Tibial nerve (tissue), 4 donors: Measurements from ENCODE around the gene ASIC2. TPM values are rescaled to one million over a fixed set of nuclear protein-coding genes. Genes with fewer than 3 reads are reported as not detected.

Experiments used
- DNase-seq, 2 donors: peaks; one replicate each; pipeline ENCODE4 v3.0.0-alpha.2; 2019; ENCODE audit warnings: low spot score in 2 of 2
- H3K27ac ChIP-seq, 4 donors: fragments of 200-600 bp; sonication (generic) in 3 of 4; one replicate each; pipeline ENCODE4 v1.5.1; 2017 to 2019; ENCODE audit warnings: mild to moderate bottlenecking in 1 of 4
- H3K27me3 ChIP-seq, 2 donors: fragments of 200-600 bp; sonication (generic) in 1 of 2; one replicate each; pipeline versions ENCODE4 v1.5.1 to v1.6.0; 2017 to 2019
- H3K36me3 ChIP-seq, 3 donors: fragments of 200-600 bp; sonication (generic); one replicate each; pipeline ENCODE4 v1.5.1; 2018 to 2019
- H3K4me1 ChIP-seq, 4 donors: fragments of 200-600 bp; sonication (generic) in 3 of 4; one replicate each; pipeline ENCODE4 v1.5.1; 2017 to 2019
- H3K4me3 ChIP-seq, 4 donors: fragments of 200-600 bp; sonication (generic) in 3 of 4; one replicate each; pipeline ENCODE4 v1.5.1; 2017 to 2019; ENCODE audit warnings: mild to moderate bottlenecking in 1 of 4, moderate library complexity in 1 of 4
- H3K9me3 ChIP-seq, 4 donors: fragments of 200-600 bp; sonication (generic) in 3 of 4; one replicate each; pipeline ENCODE4 v1.5.1; 2017 to 2019
- CTCF ChIP-seq, 5 experiments: fragments of 200-600 bp in 3 of 5; fragments of 450-650 bp in 2 of 5; sonication (generic) in 3 of 5; IDR thresholded peaks; one replicate each; pipeline ENCODE4 v1.5.1; 2016 to 2019; ENCODE audit warnings: antibody characterized with exemption in 5 of 5, mild to moderate bottlenecking in 3 of 5, moderate library complexity in 2 of 5
- EP300 ChIP-seq, 2 donors: sonication (generic); formaldehyde crosslinking; IDR thresholded peaks; one replicate each; pipeline ENCODE4 v1.6.1; 2017; ENCODE audit warnings: antibody characterized with exemption in 2 of 2, mild to moderate bottlenecking in 1 of 2
- POLR2A ChIP-seq, 2 donors: fragments of 450-650 bp; IDR thresholded peaks; one replicate each; pipeline ENCODE4 v1.6.1; 2017; ENCODE audit warnings: antibody characterized with exemption in 2 of 2, mild to moderate bottlenecking in 2 of 2, moderate library complexity in 2 of 2
- WGBS, 2 donors: methylation state at CpG; one replicate each; pipeline ENCODE4 v1.1.5; 2018; 5-methylcytosine and 5-hydroxymethylcytosine counted together
- total RNA-seq, 4 donors: library from RNA; depleted of rRNA; stranded (reverse); fragments of >200 nt; gene quantifications; one replicate each; pipeline ENCODE4 v1.1.0, GENCODE V29; 2016

ASIC2 gene
- total RNA-seq, 4 donors from 2014 or later = 0.21 to 1.5 (median 0.50) TPM

GRCh38 chr17:33266116-33266515 lies 27.0 kb downstream of the ASIC2 start:
- Histone ChIP-seq H3K36me3 (no peaks in the 10 kb centered on the region), H3K27me3 (no peaks in the 10 kb centered on the region), H3K9me3 (no peaks in the 10 kb centered on the region), H3K4me3 (no peak overlapping the region), H3K4me1 (no peaks in the 10 kb centered on the region), H3K27ac (no peak overlapping the region)
- DNase-seq = no peak
- TF ChIP-seq POLR2A (IDR thresholded peaks at IDR 0.05) = no peak
- no peak for TF ChIP-seq CTCF (IDR thresholded peaks at IDR 0.05)
- no peak for TF ChIP-seq EP300 (IDR thresholded peaks at IDR 0.05)
- 15 to 18% methylated on average over 1 of the region's 1 CpG for WGBS, 2 donors

- DNase-seq = no peak
- Histone ChIP-seq H3K9me3 (no peaks in the 10 kb centered on the region), H3K4me3 (no peak overlapping the region), H3K36me3 (no peaks in the 10 kb centered on the region), H3K27me3 (no peaks in the 10 kb centered on the region), H3K4me1 (no peaks in the 10 kb centered on the region), H3K27ac (no peak overlapping the region)
- 76 to 92% methylated on average over 3 to 4 of the region's 4 CpGs for WGBS, 2 donors
- no peak for TF ChIP-seq CTCF (IDR thresholded peaks at IDR 0.05)
These were observed 29.7 kb downstream of the ASIC2 start for GRCh38 chr17:33263396-33263795.

- Histone ChIP-seq H3K4me3 (no peak overlapping the region), H3K27me3 (no peaks in the 10 kb centered on the region), H3K36me3 (no peaks in the 10 kb centered on the region), H3K27ac (no peak overlapping the region), H3K4me1 (no peaks in the 10 kb centered on the region), H3K9me3 (no peaks in the 10 kb centered on the region)
- 44 to 56% methylated on average over 6 of the region's 6 CpGs for WGBS, 2 donors
- TF ChIP-seq CTCF (IDR thresholded peaks at IDR 0.05) (no peak), EP300 (IDR thresholded peaks at IDR 0.05) (no peak), POLR2A (IDR thresholded peaks at IDR 0.05) (no peak)
- no peak for DNase-seq
These were observed 30.6 kb downstream of the ASIC2 start for GRCh38 chr17:33262266-33263123.

- Histone ChIP-seq H3K9me3 (no peaks in the 10 kb centered on the region), H3K4me3 (no peak overlapping the region), H3K36me3 (no peaks in the 10 kb centered on the region), H3K4me1 (no peaks in the 10 kb centered on the region), H3K27me3 (no peaks in the 10 kb centered on the region), H3K27ac (no peak overlapping the region)
- TF ChIP-seq CTCF (IDR thresholded peaks at IDR 0.05) = no peak
- no peak for TF ChIP-seq EP300 (IDR thresholded peaks at IDR 0.05)
- no peak for TF ChIP-seq POLR2A (IDR thresholded peaks at IDR 0.05)
- 70 to 73% methylated on average over 5 to 10 of the region's 10 CpGs for WGBS, 2 donors
- no peak for DNase-seq
These were observed 31.3 kb downstream of the ASIC2 start for GRCh38 chr17:33261820-33262219.

GRCh38 chr17:33260638-33261037 lies 32.5 kb downstream of the ASIC2 start:
- no peak for DNase-seq
- TF ChIP-seq EP300 (IDR thresholded peaks at IDR 0.05) (no peak), POLR2A (IDR thresholded peaks at IDR 0.05) (no peak), CTCF (IDR thresholded peaks at IDR 0.05) (no peak)
- H3K27me3 ChIP-seq = no peaks in the 10 kb centered on the region
- 33% methylated on average over 10 of the region's 10 CpGs for WGBS, 2 donors
- no peaks in the 10 kb centered on the region for H3K9me3 ChIP-seq
- no peak overlapping the region for H3K27ac ChIP-seq
- H3K4me1 ChIP-seq = no peaks in the 10 kb centered on the region
- no peak overlapping the region for H3K4me3 ChIP-seq
- no peaks in the 10 kb centered on the region for H3K36me3 ChIP-seq
